ENCODE data around the gene NRG4. TPM values are rescaled to one million over a fixed set of nuclear protein-coding genes. Genes with fewer than 3 reads are reported as not detected.

NRG4 gene
- total and polyA plus RNA-seq, 2 of the 8 experiments (the other 6 are each of a cell fraction or from before 2014, with no cell fraction given), result 0.24 TPM; not detected in 1

- TF ChIP-seq CBX5 (IDR thresholded peaks at IDR 0.05; ENCODE audit: low read depth, low read length) (no peak), CHD1 (IDR thresholded peaks at IDR 0.05; ENCODE audit: low read depth, low read length) (no peak), YY1 (IDR thresholded peaks at IDR 0.05; ENCODE audit: low read depth, low read length) (no peak), RXRA (IDR thresholded peaks at IDR 0.05; ENCODE audit: insufficient read depth, low read depth, low read length) (no peak), BRCA1 (IDR thresholded peaks at IDR 0.05; ENCODE audit: low read depth, low read length) (no peak), POLR2A (IDR thresholded peaks at IDR 0.05; ENCODE audit: control extremely low read depth in 1 of 2, low read depth in 2 of 2, low read length in 2 of 2) (no peak)
Measured at GRCh38 chr15:75947092-75947491, 65.1 kb downstream of the NRG4 start (continued).
